HepG2 (cell line): ENCODE results near the gene ATG9A. TPM values are rescaled to one million over a fixed set of nuclear protein-coding genes. Genes with fewer than 3 reads are reported as not detected.

ENCODE experiments used
- CAMTA2 ChIP-seq: sonication (generic); formaldehyde crosslinking; IDR thresholded peaks from 2 replicates; pipeline ENCODE4 v1.4.0; 2020; ENCODE audit warnings: mild to moderate bottlenecking, missing genetic modification reagents, borderline replicate concordance
- CHD2 ChIP-seq: IDR thresholded peaks from 2 replicates; pipeline ENCODE4 v1.6.1; 2011; ENCODE audit warnings: low read depth, low read length, improper control_type of control experiment
- EHMT2 ChIP-seq: fragments of 200-600 bp; sonication (generic); IDR thresholded peaks from 2 replicates; pipeline ENCODE4 v1.7.0; 2017; ENCODE audit warnings: antibody characterized with exemption, low read depth, low read length, borderline replicate concordance
- ERF ChIP-seq: IDR thresholded peaks from 2 replicates; pipeline ENCODE4 v1.6.1; 2018; ENCODE audit warnings: missing biosample characterization, missing genetic modification reagents
- FOSL1 ChIP-seq: sonication (generic); formaldehyde crosslinking; IDR thresholded peaks from 2 replicates; pipeline ENCODE4 v1.9.0; 2021; ENCODE audit warnings: missing genetic modification reagents, borderline replicate concordance
- FOXC1 ChIP-seq: sonication (generic); formaldehyde crosslinking; IDR thresholded peaks from 2 replicates; pipeline ENCODE4 v1.8.0; 2022; ENCODE audit warnings: mild to moderate bottlenecking, missing genetic modification reagents, borderline replicate concordance
- FOXJ3 ChIP-seq: sonication (generic); formaldehyde crosslinking; IDR thresholded peaks from 2 replicates; pipeline ENCODE4 v1.4.0; 2020; ENCODE audit warnings: missing genetic modification reagents, mild to moderate bottlenecking, borderline replicate concordance
- KLF9 ChIP-seq: IDR thresholded peaks from 2 replicates; pipeline ENCODE4 v1.6.1; 2016; ENCODE audit warnings: low read depth
- MYNN ChIP-seq: sonication (generic); formaldehyde crosslinking; IDR thresholded peaks from 2 replicates; pipeline ENCODE4 v1.4.0; 2020; ENCODE audit warnings: mild to moderate bottlenecking, low read depth, missing genetic modification reagents
- NFKB2 ChIP-seq: sonication (generic); formaldehyde crosslinking; IDR thresholded peaks from 2 replicates; pipeline ENCODE4 v1.4.0; 2020; ENCODE audit warnings: missing genetic modification reagents, borderline replicate concordance
- NR2F2 ChIP-seq: IDR thresholded peaks from 2 replicates; pipeline ENCODE4 v1.6.1; 2012; ENCODE audit warnings: low read depth, inconsistent platforms, borderline replicate concordance
- PHF21A ChIP-seq: sonication (generic); formaldehyde crosslinking; IDR thresholded peaks from 2 replicates; pipeline ENCODE4 v1.5.0; 2020; ENCODE audit warnings: mild to moderate bottlenecking, missing genetic modification reagents
- RXRB ChIP-seq: IDR thresholded peaks from 2 replicates; pipeline ENCODE4 v1.6.1; 2016; ENCODE audit warnings: borderline replicate concordance, missing genetic modification reagents, missing compliant biosample characterization
- SP2 ChIP-seq: sonication (generic); formaldehyde crosslinking; IDR thresholded peaks from 2 replicates; pipeline ENCODE4 v1.5.1; 2020; ENCODE audit warnings: mild to moderate bottlenecking, missing genetic modification reagents
- SSRP1 ChIP-seq: IDR thresholded peaks from 2 replicates; pipeline ENCODE4 v1.6.1; 2016; ENCODE audit warnings: control low read depth
- ZNF256 ChIP-seq: sonication (generic); formaldehyde crosslinking; conservative IDR thresholded peaks from 2 replicates; pipeline ENCODE4 v1.4.0; 2020; ENCODE audit warnings: missing genetic modification reagents
- ZNF598 ChIP-seq: sonication (generic); formaldehyde crosslinking; IDR thresholded peaks from 2 replicates; pipeline ENCODE4 v1.5.1; 2020; ENCODE audit warnings: mild to moderate bottlenecking, missing genetic modification reagents, borderline replicate concordance
- polyA plus RNA-seq, 8 experiments: library from polyadenylated mRNA; depleted of rRNA in 3 of 8; stranded (reverse) in 7 of 8; unstranded in 1 of 8; fragments of >200 nt; fragmentation: Illumina TruSeq in 4 of 8; extraction: Trizol in 4 of 8; gene quantifications; 2 replicates each; pipeline versions ENCODE4 v1.2.1 to v1.2.3, GENCODE V29; 2011 to 2016; ENCODE audit warnings: low read depth in 4 of 8, missing spikeins in 1 of 8, mixed read lengths in 1 of 8; ENCODE audit not compliant: insufficient read depth in 1 of 8
- total RNA-seq, 5 experiments: library from RNA; depleted of rRNA; stranded (reverse); fragments of >200 nt; fragmentation: Illumina TruSeq; extraction: Trizol; gene quantifications; 2 replicates each; pipeline ENCODE4 v1.2.3, GENCODE V29; 2016; ENCODE audit warnings: low read depth in 1 of 5
- TF ChIP-seq, protein P1 (sequence below): sonication (generic); formaldehyde crosslinking; IDR thresholded peaks from 2 replicates; pipeline ENCODE4 v1.4.0; 2020; ENCODE audit warnings: low read depth, missing genetic modification reagents
- TF ChIP-seq, protein P2 (sequence below): sonication (generic); formaldehyde crosslinking; IDR thresholded peaks from 2 replicates; pipeline ENCODE4 v1.4.0; 2020; ENCODE audit warnings: missing genetic modification reagents, borderline replicate concordance
- TF ChIP-seq, protein P3 (sequence below): sonication (generic); formaldehyde crosslinking; IDR thresholded peaks from 2 replicates; pipeline ENCODE4 v1.9.0; 2021; ENCODE audit warnings: missing genetic modification reagents, borderline replicate concordance
- TF ChIP-seq, protein P4 (sequence below): sonication (generic); formaldehyde crosslinking; IDR thresholded peaks from 2 replicates; pipeline ENCODE4 v1.8.0; 2022; ENCODE audit warnings: mild to moderate bottlenecking, missing genetic modification reagents, moderate library complexity

ATG9A gene
- total and polyA plus RNA-seq, 2 of the 13 experiments (the other 11 are each of a cell fraction or from before 2014, with no cell fraction given): 35.0 to 131 TPM

DNA sequence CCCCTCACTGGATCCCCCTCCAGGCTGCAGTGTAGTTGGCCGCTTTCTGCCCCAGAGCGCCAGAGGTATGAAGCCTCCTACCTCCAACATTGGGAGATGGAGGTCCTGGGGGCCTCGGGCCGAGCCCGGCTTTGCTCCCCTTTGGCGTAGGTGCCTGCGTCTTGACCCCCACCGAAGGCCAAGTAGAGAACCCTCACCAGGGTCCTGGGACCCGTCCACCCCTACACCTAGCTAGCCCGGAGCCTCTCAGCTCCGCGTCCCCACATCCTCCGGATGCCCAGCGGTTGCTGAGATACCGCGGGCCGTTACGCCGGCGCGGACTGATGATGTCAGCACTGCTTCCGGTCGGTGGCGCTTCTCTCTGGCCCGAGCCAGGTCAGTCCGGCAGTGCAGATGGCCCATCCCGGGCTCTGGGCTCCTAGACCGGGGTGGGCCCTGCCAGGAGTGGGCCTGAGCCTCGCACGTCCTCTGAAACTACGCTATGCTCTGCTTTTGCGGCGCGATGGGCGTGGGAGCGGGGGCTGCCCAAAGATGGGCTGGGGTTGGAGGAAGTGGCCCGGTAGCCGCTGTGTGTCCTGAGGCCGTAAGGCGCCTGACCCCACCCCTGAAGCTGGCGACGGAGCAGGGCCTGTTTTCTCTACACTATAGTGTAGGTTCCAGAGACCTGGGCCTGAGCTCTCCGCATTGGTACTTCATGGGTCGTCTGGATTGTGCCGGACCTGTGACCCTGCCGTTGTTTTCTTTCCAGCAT, 15.9 kb upstream of the ATG9A start, which contains the start of the genes GLB1L and STK16 (continued):
- TF ChIP-seq SSRP1 (peak; percentile 91), FOXJ3 (CRISPR knock-in tag) (peak; percentile 82; the same call in 1 of the 2 replicates), KLF9 (CRISPR knock-in tag) (peak; percentile 49; the same call in 1 of the 2 replicates), CHD2 (no peak), ZNF598 (CRISPR knock-in tag) (peak; percentile 94), RXRB (CRISPR knock-in tag) (peak; percentile 86), NR2F2 (peak; percentile 46; the same call in 1 of the 2 replicates), EHMT2 (no peak), CAMTA2 (CRISPR knock-in tag) (peak; percentile 26; the same call in 1 of the 2 replicates), NFKB2 (CRISPR knock-in tag) (peak; percentile 92; the same call in 1 of the 2 replicates), FOXC1 (CRISPR knock-in tag) (peak; percentile 97), ZNF256 (CRISPR knock-in tag) (no peak), SP2 (CRISPR knock-in tag) (peak; percentile 68), ERF (peak; percentile 95), FOSL1 (CRISPR knock-in tag) (no peak), MYNN (CRISPR knock-in tag) (peak; percentile 84; the same call in 1 of the 2 replicates), PHF21A (CRISPR knock-in tag) (peak; percentile 93)
- TF ChIP-seq, protein P1, sequence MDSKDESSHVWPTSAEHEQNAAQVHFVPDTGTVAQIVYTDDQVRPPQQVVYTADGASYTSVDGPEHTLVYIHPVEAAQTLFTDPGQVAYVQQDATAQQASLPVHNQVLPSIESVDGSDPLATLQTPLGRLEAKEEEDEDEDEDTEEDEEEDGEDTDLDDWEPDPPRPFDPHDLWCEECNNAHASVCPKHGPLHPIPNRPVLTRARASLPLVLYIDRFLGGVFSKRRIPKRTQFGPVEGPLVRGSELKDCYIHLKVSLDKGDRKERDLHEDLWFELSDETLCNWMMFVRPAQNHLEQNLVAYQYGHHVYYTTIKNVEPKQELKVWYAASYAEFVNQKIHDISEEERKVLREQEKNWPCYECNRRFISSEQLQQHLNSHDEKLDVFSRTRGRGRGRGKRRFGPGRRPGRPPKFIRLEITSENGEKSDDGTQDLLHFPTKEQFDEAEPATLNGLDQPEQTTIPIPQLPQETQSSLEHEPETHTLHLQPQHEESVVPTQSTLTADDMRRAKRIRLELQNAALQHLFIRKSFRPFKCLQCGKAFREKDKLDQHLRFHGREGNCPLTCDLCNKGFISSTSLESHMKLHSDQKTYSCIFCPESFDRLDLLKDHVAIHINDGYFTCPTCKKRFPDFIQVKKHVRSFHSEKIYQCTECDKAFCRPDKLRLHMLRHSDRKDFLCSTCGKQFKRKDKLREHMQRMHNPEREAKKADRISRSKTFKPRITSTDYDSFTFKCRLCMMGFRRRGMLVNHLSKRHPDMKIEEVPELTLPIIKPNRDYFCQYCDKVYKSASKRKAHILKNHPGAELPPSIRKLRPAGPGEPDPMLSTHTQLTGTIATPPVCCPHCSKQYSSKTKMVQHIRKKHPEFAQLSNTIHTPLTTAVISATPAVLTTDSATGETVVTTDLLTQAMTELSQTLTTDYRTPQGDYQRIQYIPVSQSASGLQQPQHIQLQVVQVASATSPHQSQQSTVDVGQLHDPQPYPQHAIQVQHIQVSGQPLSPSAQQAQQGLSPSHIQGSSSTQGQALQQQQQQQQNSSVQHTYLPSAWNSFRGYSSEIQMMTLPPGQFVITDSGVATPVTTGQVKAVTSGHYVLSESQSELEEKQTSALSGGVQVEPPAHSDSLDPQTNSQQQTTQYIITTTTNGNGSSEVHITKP: peak; percentile 83
- TF ChIP-seq, protein P2, sequence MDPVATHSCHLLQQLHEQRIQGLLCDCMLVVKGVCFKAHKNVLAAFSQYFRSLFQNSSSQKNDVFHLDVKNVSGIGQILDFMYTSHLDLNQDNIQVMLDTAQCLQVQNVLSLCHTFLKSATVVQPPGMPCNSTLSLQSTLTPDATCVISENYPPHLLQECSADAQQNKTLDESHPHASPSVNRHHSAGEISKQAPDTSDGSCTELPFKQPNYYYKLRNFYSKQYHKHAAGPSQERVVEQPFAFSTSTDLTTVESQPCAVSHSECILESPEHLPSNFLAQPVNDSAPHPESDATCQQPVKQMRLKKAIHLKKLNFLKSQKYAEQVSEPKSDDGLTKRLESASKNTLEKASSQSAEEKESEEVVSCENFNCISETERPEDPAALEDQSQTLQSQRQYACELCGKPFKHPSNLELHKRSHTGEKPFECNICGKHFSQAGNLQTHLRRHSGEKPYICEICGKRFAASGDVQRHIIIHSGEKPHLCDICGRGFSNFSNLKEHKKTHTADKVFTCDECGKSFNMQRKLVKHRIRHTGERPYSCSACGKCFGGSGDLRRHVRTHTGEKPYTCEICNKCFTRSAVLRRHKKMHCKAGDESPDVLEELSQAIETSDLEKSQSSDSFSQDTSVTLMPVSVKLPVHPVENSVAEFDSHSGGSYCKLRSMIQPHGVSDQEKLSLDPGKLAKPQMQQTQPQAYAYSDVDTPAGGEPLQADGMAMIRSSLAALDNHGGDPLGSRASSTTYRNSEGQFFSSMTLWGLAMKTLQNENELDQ (CRISPR knock-in tag): no peak
- TF ChIP-seq, protein P3, sequence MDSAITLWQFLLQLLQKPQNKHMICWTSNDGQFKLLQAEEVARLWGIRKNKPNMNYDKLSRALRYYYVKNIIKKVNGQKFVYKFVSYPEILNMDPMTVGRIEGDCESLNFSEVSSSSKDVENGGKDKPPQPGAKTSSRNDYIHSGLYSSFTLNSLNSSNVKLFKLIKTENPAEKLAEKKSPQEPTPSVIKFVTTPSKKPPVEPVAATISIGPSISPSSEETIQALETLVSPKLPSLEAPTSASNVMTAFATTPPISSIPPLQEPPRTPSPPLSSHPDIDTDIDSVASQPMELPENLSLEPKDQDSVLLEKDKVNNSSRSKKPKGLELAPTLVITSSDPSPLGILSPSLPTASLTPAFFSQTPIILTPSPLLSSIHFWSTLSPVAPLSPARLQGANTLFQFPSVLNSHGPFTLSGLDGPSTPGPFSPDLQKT (CRISPR knock-in tag): peak; percentile 43; the same call in 1 of the 2 replicates
- TF ChIP-seq, protein P4, sequence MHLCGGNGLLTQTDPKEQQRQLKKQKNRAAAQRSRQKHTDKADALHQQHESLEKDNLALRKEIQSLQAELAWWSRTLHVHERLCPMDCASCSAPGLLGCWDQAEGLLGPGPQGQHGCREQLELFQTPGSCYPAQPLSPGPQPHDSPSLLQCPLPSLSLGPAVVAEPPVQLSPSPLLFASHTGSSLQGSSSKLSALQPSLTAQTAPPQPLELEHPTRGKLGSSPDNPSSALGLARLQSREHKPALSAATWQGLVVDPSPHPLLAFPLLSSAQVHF (CRISPR knock-in tag): peak; percentile 47; the same call in 1 of the 2 replicates
